ENCODE data around the gene SNX20.

The SNX20 gene

GRCh38 chr16:50679676-50680555 is 1.2 kb downstream of the SNX20 start:
- no peak for DNase-seq (ENCODE audit: low spot score)

- DNase-seq (ENCODE audit: low spot score) = no peak
Measured at GRCh38 chr16:50679266-50679665, 1.8 kb downstream of the SNX20 start.

DNA sequence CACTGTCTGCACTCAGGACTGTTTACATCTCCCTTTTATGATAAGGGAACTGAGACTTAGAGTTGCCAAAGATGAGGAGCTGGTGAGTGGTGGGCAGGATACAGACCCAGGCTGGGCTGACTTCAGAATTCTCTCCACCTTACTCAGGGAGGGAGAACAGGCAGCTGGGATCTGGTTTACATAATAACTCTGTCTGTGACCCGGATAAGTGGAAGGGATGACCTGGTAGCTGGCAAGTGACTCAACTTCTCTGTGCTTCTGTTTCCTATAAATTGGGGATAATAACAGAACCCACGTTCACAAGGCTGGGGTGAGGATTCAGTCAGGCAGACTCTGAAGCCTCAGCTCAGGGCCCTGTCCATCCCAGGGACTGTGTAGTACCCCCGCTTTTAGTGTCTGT is 2.6 kb downstream of the SNX20 start:
- DNase-seq (ENCODE audit: low spot score) = no peak

GRCh38 chr16:50677351-50677750 is 3.8 kb downstream of the SNX20 start:
- no peak for DNase-seq (ENCODE audit: low spot score)

DNA sequence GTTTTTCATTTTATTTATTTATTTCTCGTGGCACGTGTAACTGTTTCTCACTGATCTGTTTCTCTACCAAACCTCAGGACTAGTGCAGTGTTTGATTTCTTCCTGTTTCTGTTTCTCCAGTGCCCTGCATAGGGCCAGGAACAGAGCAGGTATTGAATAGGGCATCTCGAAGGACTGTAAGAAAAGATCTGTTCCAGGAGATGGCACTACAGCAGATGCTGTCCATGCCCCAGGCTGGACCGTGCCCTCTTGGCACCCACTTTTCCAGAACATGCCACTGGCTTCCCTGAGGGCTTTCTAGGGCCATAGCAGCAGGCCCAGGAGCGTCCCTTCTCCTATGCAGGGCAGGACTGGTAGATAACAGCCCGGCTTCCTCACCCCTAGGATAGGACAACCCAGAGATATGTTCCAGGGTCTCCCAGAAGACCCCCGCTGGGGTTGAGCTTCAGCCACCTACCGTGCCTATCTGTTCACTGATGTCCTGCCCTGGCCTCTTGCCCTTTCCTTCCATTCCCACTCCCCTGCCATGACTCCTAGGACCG is 4.4 kb downstream of the SNX20 start:
- DNase-seq (ENCODE audit: low spot score) = no peak

DNA sequence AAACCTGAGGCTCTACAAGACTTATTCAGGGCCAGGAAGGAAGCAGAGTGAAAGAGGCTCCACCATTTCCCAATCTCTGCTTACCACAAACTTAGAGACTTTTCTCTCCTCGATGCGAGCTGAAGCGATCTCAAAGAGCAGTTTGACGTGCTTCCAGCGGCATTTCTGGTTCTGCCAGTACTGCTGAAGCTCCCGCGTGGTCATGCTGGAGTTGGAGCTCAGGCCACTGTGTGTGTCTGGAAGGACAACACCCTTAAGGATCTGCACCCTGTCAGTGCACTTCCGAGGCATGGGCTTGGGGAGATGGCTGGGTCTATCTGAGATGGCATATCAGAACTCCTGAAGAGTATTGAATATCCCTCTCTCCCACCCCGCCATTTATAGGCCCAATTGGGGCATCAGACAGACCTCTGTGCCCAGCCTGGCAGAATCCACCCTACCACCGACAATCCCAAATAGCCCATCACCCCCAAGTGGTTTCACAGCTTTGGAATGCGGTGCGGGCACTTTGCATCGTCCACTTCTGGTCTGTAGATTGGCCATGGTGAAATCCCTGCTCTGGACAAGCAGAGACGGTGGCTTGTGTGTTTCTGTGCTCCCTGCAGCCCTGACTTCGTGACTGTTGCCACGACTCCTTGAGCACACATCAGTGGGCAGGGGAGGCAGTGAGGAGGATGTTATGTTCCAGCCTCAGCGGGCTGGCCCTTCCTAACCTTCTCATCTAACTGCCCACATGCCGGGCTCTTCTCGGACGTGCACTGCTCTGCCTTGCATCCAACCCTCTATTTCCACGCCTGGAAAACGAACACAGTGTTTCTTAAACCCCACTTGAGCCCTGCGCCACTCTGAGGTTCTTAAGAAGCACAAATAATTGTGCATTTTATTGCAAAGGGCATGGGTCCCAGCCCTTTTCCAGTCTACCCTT is 5.2 kb downstream of the SNX20 start:
- no peak for DNase-seq (ENCODE audit: low spot score)

- DNase-seq (ENCODE audit: low spot score) = no peak
Measured at GRCh38 chr16:50674831-50675230, 6.3 kb downstream of the SNX20 start.

DNA sequence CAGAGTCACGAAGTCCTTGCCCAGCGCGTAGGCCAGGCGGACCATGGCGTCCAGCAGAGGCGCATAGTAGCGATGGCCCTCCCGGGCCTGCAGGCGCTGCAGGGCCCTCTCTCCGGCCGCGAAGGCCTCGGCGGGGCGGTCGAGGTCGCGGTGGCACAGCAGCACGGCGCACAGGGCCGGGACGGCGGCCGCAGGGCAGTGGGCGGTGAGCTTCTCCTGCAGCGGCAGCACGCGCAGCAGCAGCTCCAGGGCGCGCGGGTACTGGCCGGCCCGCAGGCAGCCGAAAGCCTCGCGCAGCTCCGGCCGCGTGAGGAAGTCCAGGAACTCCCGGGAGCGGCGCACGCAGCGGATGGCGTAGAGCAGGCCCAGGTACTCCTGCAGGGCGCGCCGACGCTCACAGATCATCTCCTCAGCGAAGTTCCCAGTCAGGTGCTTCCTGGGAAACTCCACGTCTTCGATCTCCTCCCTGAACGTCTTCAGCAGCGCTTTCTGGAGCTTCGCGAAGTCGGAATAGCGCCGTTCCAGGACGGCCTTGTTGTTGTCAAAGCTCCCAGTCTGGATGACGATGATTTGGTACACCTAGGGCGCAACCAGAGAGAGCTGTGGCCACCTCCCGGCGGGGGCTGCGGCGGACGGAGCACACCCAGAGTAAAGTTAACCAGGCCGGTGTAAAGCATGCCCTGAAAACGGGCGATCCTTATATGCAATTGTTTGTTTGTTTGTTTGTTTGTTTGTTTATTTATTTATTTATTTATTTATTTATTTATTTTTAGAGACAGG is 7.4 kb downstream of the SNX20 start:
- no peak for DNase-seq (ENCODE audit: low spot score)

DNA sequence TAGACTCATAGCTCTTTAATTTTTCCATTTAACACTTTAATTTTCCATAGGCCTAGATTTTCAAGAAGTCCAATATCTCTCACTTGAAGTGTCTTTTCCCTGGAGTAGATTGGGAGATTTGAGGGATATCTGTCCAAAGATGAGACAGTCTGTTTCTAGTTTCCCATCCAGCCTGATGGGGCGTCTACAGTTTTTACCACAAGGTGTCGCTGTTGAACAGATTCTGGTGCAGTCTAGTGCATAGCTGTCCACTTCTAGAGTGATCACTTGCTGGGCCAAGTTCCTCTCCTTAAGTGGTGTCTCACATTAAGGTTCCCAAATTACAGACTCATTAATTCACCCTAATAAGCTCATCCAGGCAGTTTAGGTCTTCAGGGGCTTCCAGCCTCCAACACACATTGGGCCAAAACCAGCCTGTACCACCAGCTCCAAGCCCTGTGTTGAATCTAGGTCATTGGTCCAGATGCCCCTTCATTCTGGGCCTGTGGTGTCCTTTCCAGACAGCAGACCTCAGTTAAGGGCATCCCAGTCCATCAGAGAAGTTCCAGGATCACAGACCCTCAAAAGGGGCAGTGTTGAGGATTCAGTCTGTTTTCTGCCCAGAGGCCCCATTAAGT is 9.4 kb downstream of the SNX20 start:
- peak; percentile 39 for DNase-seq (ENCODE audit: low spot score)

GRCh38 chr16:50670476-50670875 is 10.6 kb downstream of the SNX20 start:
- DNase-seq (ENCODE audit: low spot score) = no peak

GRCh38 chr16:50669741-50670140 is 11.4 kb downstream of the SNX20 start:
- DNase-seq (ENCODE audit: low spot score) = no peak

GRCh38 chr16:50668368-50669008 is 12.6 kb downstream of the SNX20 start:
- no peak for DNase-seq (ENCODE audit: low spot score)

DNA sequence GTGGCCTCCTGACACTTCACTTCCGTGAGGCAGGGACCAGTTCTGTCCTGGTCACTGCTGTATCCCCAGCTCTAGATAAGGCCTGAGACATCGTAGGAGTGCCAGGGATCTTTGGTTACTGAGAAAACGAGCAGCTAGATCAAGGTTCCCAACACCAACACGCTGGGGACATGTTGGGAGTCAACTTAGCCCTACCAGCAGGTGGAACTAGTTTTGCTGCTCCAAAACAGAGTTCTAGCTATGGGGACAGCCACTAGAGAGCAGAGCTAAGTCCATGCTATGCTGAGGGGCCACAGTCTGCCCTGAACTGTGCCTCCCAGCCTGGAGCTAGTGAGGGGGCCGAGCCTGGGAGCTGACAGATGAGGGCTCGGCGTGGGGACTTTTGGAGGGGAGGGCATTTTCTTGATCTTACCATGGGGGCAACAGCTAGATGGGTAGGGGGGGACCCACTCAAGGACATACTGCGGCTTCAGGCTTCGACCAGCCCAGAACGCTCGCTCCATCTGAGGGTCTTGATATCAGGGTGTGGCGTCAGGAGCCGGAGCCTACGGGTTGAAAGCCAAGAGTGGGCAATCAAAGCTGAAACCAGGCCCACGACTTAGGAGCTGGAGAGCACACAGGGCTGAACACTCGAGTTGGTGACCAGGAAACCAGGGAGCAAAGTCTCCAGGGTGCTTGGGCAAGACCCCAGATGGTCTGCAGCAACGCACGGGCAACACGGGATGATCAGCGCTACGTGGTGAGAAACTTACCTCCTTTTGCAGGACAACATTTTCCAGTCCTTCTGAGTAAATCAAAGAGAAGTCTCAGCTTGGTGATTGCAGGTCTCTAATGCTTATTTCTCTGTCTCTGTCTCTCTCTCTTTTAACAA is 13.4 kb downstream of the SNX20 start:
- no peak for DNase-seq (ENCODE audit: low spot score)

DNA sequence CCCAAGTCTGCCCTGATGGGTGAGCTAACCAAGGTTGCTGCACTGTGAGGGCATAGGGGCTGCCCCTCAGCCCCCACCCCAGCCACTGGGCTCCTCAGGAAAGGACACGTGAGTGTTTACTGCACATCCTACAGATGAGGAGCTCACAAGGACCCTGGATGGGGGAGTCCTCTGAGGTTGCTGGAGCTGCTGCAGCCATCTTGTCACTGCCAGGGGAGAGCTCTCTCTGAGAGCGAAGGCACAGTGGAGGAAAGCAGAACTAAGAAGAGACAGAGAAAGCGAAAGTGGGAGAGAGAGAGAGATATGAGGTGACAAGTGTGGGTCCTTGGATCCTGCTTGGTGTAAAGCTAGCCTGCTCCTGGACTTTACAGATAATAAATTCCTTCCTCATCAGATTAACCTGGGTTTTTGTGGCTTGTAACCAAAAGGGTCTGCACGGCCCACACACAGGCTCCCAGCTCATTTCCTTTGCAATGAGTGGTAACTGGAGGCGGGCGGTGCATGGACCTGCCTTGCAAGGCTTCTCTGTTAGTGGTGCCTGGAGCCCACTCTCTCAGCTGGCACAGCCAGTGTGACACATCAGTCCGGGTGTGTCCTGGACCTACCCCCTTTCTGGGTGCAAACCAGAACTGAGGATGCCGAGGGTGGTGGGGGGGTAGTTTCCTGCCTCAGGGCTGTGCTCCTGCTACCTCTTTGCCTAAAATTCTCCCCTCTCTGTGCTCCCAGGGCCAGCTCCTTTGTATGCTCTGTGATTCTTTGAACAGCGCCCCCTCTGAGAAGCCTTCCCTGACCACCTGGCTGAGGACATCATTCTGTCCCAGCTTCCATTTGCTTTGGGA is 14.2 kb downstream of the SNX20 start:
- no peak for DNase-seq (ENCODE audit: low spot score)

DNA sequence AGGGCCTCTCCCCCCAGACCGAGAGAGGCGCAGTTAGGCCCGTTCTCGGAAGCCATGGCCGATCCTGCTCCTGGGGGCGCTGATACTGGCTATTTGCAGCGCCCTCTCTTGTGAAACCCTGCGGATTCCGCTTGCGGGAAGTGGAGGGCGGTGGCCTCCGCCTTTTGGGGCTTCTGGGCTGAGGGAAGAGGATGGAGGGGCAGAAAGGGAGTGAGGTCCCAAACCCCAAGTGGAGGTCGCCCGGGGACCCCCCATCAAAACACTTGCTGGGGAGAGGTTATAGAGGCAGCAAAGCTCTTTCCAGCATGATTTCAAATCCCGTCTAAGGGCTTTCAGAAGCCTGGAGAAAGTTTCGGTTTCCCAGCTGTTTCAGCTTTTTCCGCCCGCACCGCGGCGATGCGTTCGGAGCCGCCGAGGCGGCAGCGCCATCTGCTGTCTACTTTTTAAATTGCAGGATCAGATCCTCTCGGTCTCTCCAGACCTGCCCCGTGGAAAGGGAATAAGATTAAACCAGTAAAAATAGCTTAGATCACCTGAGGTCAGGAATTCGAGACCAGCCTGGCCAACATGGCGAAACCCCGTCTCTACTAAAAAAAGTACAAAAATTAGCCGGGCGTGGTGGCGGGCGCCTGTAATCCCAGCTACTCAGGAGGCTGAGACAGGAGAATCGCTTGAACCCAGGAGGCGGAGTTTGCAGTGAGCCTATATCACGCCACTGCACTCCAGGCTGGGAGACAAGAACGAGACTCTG is 15.8 kb downstream of the SNX20 start:
- DNase-seq (ENCODE audit: low spot score) = peak; percentile 61

DNA sequence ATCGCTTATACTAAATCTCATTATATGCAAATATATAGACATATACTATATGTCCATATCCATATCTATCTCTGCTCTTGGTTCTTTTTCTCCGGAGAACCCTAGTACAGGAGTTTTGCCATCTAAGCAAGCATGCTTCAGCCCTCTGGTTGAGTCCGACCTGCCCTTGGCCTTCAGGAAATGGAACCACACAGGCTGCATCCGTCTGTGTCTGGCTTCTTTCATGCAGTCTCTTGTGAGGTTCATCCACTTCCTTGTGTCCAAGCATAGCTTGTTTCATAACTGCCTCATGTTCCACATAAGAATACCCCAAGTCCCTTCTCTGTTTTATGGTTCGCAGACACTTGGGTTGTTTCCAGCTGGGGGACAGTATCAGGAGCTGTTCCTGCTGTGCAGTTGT is 16.8 kb downstream of the SNX20 start:
- no peak for DNase-seq (ENCODE audit: low spot score)

DNA sequence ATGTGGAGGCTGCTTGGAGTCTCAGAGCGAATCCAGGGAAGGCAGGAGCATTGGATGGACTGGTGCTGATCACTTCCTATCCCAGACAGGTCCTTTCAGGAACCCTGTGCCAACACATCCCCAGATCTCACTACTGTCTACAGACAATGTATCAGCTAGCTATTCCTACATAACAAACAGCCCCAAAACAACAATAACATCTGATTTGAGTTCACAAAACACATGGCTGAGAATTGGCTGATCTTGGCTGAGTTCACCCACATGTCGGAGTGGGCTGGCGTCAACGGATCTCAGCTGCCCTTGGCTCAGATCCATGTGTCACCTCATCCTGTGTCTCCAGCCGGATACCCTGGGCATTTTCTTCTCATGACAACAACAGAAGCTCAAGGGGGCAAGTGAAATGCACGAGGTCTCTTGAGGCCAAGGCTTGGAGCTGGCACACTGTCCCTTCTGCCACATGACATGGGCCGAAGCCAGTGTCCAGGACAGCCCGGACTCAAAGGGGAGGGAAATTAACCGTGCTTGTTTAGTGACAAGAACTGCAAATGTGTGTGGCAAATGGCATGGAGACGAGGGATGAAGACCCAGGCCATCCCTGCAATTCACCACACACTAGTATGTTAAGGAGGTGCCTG is 18.7 kb downstream of the SNX20 start:
- DNase-seq (ENCODE audit: low spot score) = no peak

DNA sequence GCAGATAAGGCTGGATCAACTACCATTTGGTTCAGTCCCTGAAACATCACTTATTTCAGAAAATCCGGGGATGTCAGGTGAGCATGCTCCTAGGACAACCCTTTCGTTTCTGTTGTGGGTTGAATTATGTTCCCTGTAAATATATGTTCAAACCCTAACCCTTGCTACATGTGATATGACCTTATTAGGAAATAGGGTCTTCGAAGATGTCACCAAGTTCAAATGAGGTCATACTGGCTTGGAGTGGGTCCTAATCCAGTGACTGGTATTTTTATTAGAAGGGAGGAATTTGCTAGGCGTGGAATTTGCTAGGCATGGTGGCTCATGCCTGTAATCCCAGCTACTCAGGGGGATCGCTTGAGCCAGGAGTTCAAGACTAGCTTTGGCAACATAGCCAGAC is 21.3 kb downstream of the SNX20 start:
- DNase-seq (ENCODE audit: low spot score) = no peak

Data from HuH-7.5 (cell line).